HCT116 (cell line): ENCODE data around the gene TRAF3IP1. TPM values are rescaled to one million over a fixed set of nuclear protein-coding genes. Genes with fewer than 3 reads are reported as not detected.

Experiments
- ATAC-seq: fragments of 200-7000 bp; cut with Tn5 transposase; 2 replicates; pipeline ENCODE4 v1.9.1; 2020; ENCODE audit warnings: mild to moderate bottlenecking, moderate library complexity
- BruUV-seq: library from RNA; stranded (reverse); fragments of 400-500 nt; replicated peaks from 2 replicates; lab custom pipeline; 2021; lab: Mats Ljungman, UMichigan
- CTCF ChIA-PET: fragments of 300-600 bp; sonication (Branson Sonifier 250); formaldehyde crosslinking; loops from one replicate; lab custom pipeline; 2021; ENCODE audit warnings: antibody characterized with exemption; lab: Charles Lee
- POLR2A ChIA-PET: fragments of 300-600, 350-600 bp; sonication (Branson Sonifier 250); formaldehyde crosslinking; loops from one replicate; lab custom pipeline; 2021; ENCODE audit warnings: antibody characterized with exemption; lab: Charles Lee
- RAD21 ChIA-PET, 2 experiments: fragments of 300-600 bp; sonication (Branson Sonifier 250); formaldehyde crosslinking; loops; one replicate each; lab custom pipeline; 2023; ENCODE audit warnings: low total read pairs in 2 of 2; ENCODE audit not compliant: uncharacterized antibody in 2 of 2, unreplicated experiment in 2 of 2, low non-redundant PET in 1 of 2; lab: Charles Lee
- DNase-seq: peaks from one replicate; pipeline ENCODE4 v3.0.0-alpha.2; 2010; ENCODE audit warnings: low read depth, low spot score
- H2AFZ ChIP-seq: fragments of 200-600 bp; shearing (Covaris generic), sonication (generic); 2 replicates; pipeline ENCODE4 v1.6.1; 2017; ENCODE audit warnings: low read depth, mixed run types, mixed read lengths, antibody characterized with exemption, low read length; ENCODE audit not compliant: poor library complexity, severe bottlenecking
- H3K27ac ChIP-seq: 2 replicates; pipeline ENCODE4 v1.5.1; 2012; ENCODE audit warnings: low read depth, low read length
- H3K27me3 ChIP-seq: fragments of 200-600 bp; sonication (generic); 2 replicates; pipeline ENCODE4 v1.6.1; 2016; ENCODE audit warnings: mixed run types, low read length, mixed read lengths; ENCODE audit not compliant: insufficient read depth
- H3K36me3 ChIP-seq, 2 experiments: fragments of 200-500 bp in 1 of 2; fragments of 200-600 bp in 1 of 2; sonication (Bioruptor generic) in 1 of 2; sonication (generic) in 1 of 2; 2 replicates each; pipeline versions ENCODE4 v1.5.1 to v1.6.1; 2014 to 2016; ENCODE audit warnings: low read length in 2 of 2, inconsistent platforms in 1 of 2, mixed read lengths in 1 of 2, mixed run types in 1 of 2; ENCODE audit not compliant: insufficient read depth in 2 of 2, control insufficient read depth in 1 of 2
- H3K4me1 ChIP-seq, 2 experiments: fragments of 200-600 bp in 1 of 2; sonication (generic) in 1 of 2; 2 replicates each; pipeline versions ENCODE4 v1.5.1 to v1.6.1; 2012 to 2017; ENCODE audit warnings: low read length in 2 of 2, inconsistent platforms in 1 of 2, mild to moderate bottlenecking in 1 of 2, mixed read lengths in 1 of 2, mixed run types in 1 of 2, moderate library complexity in 1 of 2; ENCODE audit not compliant: insufficient read depth in 2 of 2, control insufficient read depth in 1 of 2
- H3K4me2 ChIP-seq: fragments of 200-600 bp; sonication (generic); 2 replicates; pipeline ENCODE4 v1.6.1; 2017; ENCODE audit warnings: mixed run types, low read length, mixed read lengths
- H3K4me3 ChIP-seq, 2 experiments: fragments of 200-600 bp in 1 of 2; sonication (generic) in 1 of 2; replicated peaks in 1 of 2; 2 replicates each; pipeline ENCODE4 v1.5.1; 2011 to 2016; ENCODE audit warnings: low read length in 2 of 2, control low read depth in 1 of 2, low read depth in 1 of 2, mild to moderate bottlenecking in 1 of 2, mixed read lengths in 1 of 2, mixed run types in 1 of 2
- H3K79me2 ChIP-seq: fragments of 200-600 bp; sonication (generic); 2 replicates; pipeline ENCODE4 v1.6.1; 2017; ENCODE audit warnings: mild to moderate bottlenecking, mixed run types, low read length, moderate library complexity, mixed read lengths; ENCODE audit not compliant: insufficient read depth
- H3K9ac ChIP-seq: fragments of 200-600 bp; sonication (generic); 2 replicates; pipeline ENCODE4 v1.6.1; 2016; ENCODE audit warnings: low read length, mixed read lengths
- H3K9me2 ChIP-seq: fragments of 200-600 bp; sonication (generic), shearing (Covaris generic); 2 replicates; pipeline ENCODE4 v1.6.1; 2017; ENCODE audit warnings: mixed run types, mild to moderate bottlenecking, moderate library complexity; ENCODE audit not compliant: insufficient read depth
- H3K9me3 ChIP-seq, 2 experiments: fragments of 200-500 bp in 1 of 2; fragments of 200-600 bp in 1 of 2; sonication (Bioruptor generic) in 1 of 2; sonication (generic) in 1 of 2; 2 replicates each; pipeline ENCODE4 v1.6.1; 2014 to 2017; ENCODE audit warnings: low read length in 2 of 2, mixed read lengths in 2 of 2, inconsistent platforms in 1 of 2, low read depth in 1 of 2, mild to moderate bottlenecking in 1 of 2, mixed run types in 1 of 2, moderate library complexity in 1 of 2; ENCODE audit not compliant: control insufficient read depth in 1 of 2, insufficient read depth in 1 of 2
- H4K20me1 ChIP-seq: fragments of 200-600 bp; sonication (generic), shearing (Covaris generic); 2 replicates; pipeline ENCODE4 v1.6.1; 2017; ENCODE audit warnings: mixed run types, mild to moderate bottlenecking, moderate library complexity; ENCODE audit not compliant: insufficient read depth
- CBX3 ChIP-seq: IDR thresholded peaks from 2 replicates; pipeline ENCODE4 v1.6.1; 2012; ENCODE audit warnings: low read depth
- CEBPB ChIP-seq: IDR thresholded peaks from 2 replicates; pipeline ENCODE4 v1.6.1; 2012; ENCODE audit warnings: low read depth
- CTCF ChIP-seq, 3 experiments: fragments of 200-600 bp in 1 of 3; sonication (generic) in 1 of 3; IDR thresholded peaks in 2 of 3; conservative IDR thresholded peaks in 1 of 3; 2 replicates each; pipeline ENCODE4 v1.5.1; 2012 to 2017; ENCODE audit warnings: low read depth in 2 of 3, low read length in 2 of 3, antibody characterized with exemption in 1 of 3, borderline replicate concordance in 1 of 3, control low read depth in 1 of 3, mild to moderate bottlenecking in 1 of 3, mixed read lengths in 1 of 3, mixed run types in 1 of 3, moderate library complexity in 1 of 3; ENCODE audit not compliant: insufficient read depth in 1 of 3
- EZH2 ChIP-seq: fragments of 200-600 bp; sonication (generic); IDR thresholded peaks from 2 replicates; pipeline ENCODE4 v1.6.1; 2017; ENCODE audit warnings: antibody characterized with exemption, mixed run types
- EZH2phosphoT487 ChIP-seq: fragments of 200-600 bp; IDR thresholded peaks from 2 replicates; pipeline ENCODE4 v1.6.1; 2018; ENCODE audit warnings: antibody characterized with exemption, borderline replicate concordance
- JUND ChIP-seq: IDR thresholded peaks from 2 replicates; pipeline ENCODE4 v1.6.1; 2012
- MAX ChIP-seq: IDR thresholded peaks from 2 replicates; pipeline ENCODE4 v1.6.1; 2012
- POLR2A ChIP-seq: IDR thresholded peaks from 2 replicates; pipeline ENCODE4 v1.7.0; 2011; ENCODE audit warnings: borderline replicate concordance; ENCODE audit not compliant: insufficient read depth, insufficient read length; ENCODE audit errors: extremely low read depth
- POLR2AphosphoS5 ChIP-seq: IDR thresholded peaks from 2 replicates; pipeline ENCODE4 v1.6.1; 2011; ENCODE audit warnings: mild to moderate bottlenecking, low read depth, low read length, moderate library complexity
- SRF ChIP-seq: IDR thresholded peaks from 2 replicates; pipeline ENCODE4 v1.6.1; 2012; ENCODE audit warnings: low read depth
- TCF7L2 ChIP-seq: IDR thresholded peaks from 2 replicates; pipeline ENCODE4 v1.7.0; 2011; ENCODE audit warnings: borderline replicate concordance, inconsistent platforms; ENCODE audit not compliant: insufficient read depth, insufficient read length; ENCODE audit errors: extremely low read depth
- YY1 ChIP-seq: IDR thresholded peaks from 2 replicates; pipeline ENCODE4 v1.6.1; 2011; ENCODE audit warnings: low read length, low read depth, moderate library complexity, mild to moderate bottlenecking; ENCODE audit not compliant: insufficient replicate concordance; ENCODE audit errors: extremely low read depth
- ZBTB33 ChIP-seq: IDR thresholded peaks from 2 replicates; pipeline ENCODE4 v1.6.1; 2011; ENCODE audit warnings: mild to moderate bottlenecking, low read length, moderate library complexity; ENCODE audit not compliant: insufficient replicate concordance; ENCODE audit errors: extremely low read depth
- ZNF274 ChIP-seq: fragments of 200-500 bp; sonication (Bioruptor generic); IDR thresholded peaks from 2 replicates; pipeline ENCODE4 v1.6.1; 2014; ENCODE audit warnings: mild to moderate bottlenecking, low read depth, low read length, inconsistent platforms
- intact Hi-C: fragments of 100-400 bp; cut with micrococcal nuclease; formaldehyde crosslinking; loops from 2 replicates; pipeline ENCODE4 v1.10.0; 2022
- total RNA-seq: library from RNA; stranded (reverse); gene quantifications from one replicate; pipeline ENCODE4 v1.2.1, GENCODE V29; 2021; ENCODE audit not compliant: unreplicated experiment

TRAF3IP1 gene
- total RNA-seq, 1 experiment from 2014 or later, result 19.4 TPM

GRCh38 chr2:238406221-238406997, 86.1 kb downstream of the TRAF3IP1 start:
- POLR2A ChIA-PET, result interaction anchor here (0.7 kb wide), 1 partner anchor 181 kb away, joined by 3 read pairs; no protein-coding TSS in a partner anchor
- no peak for ATAC-seq
- no peaks in the 10 kb centered on the region for H3K79me2 ChIP-seq

More at GRCh38 chr2:238406221-238406997, 86.1 kb downstream of the TRAF3IP1 start:
- intact Hi-C loops, result no loop called here
- H3K9ac ChIP-seq, result no peak overlapping the region
- no peaks in the 10 kb centered on the region for H4K20me1 ChIP-seq
- no peaks in the 10 kb centered on the region for H3K36me3 ChIP-seq
- no peak overlapping the region for H3K4me3 ChIP-seq
- no peaks in the 10 kb centered on the region for H3K4me1 ChIP-seq
- no peak overlapping the region for H3K4me2 ChIP-seq
- H3K27me3 ChIP-seq, result no peaks in the 10 kb centered on the region
- ChIA-PET RAD21 (interaction anchor here in 1 of 2 experiments (0.7 kb wide), 1 partner anchor 43 kb away, joined by 4 read pairs; no protein-coding TSS in a partner anchor), CTCF (no interaction called here)
- no peak for DNase-seq
- TF ChIP-seq EZH2phosphoT487 (no peak), TCF7L2 (no peak), POLR2A (no peak), CBX3 (no peak), YY1 (no peak), EZH2 (no peak), CTCF (IDR thresholded peaks at IDR 0.05 in 2 of 3, conservative IDR thresholded peaks at IDR 0.05 in 1 of 3; ENCODE audit: borderline replicate concordance in 1 of 3, insufficient read depth in 1 of 3, low read depth in 2 of 3, low read length in 2 of 3) (no peak), ZNF274 (no peak), SRF (no peak), JUND (no peak), ZBTB33 (no peak), POLR2AphosphoS5 (no peak), MAX (no peak), CEBPB (no peak)
- TF ChIP-seq, all 23 proteins: peak for 0
- H2AFZ ChIP-seq, result no peak overlapping the region
- no peaks in the 10 kb centered on the region for H3K9me3 ChIP-seq
- no peaks in the 10 kb centered on the region for H3K9me2 ChIP-seq
- no peak overlapping the region for H3K27ac ChIP-seq
- BruUV-seq, result no TSS peak
